GM23338 (cell line): Measurements from ENCODE around the gene SPG7.

Source experiments
- CTCF ChIP-seq, 2 experiments: fragments of 200-600 bp in 1 of 2; sonication (generic) in 1 of 2; conservative IDR thresholded peaks; 2 replicates each; pipeline versions ENCODE4 v1.5.1 to v1.6.1; 2016 to 2017; ENCODE audit warnings: antibody characterized with exemption in 2 of 2, low read depth in 2 of 2, mild to moderate bottlenecking in 2 of 2, moderate library complexity in 1 of 2
- EZH2 ChIP-seq: fragments of 200-600 bp; sonication (generic); IDR thresholded peaks from one replicate; pipeline ENCODE4 v1.8.0; 2017; ENCODE audit warnings: antibody characterized with exemption, mild to moderate bottlenecking, low read depth; ENCODE audit not compliant: unreplicated experiment
- POLR2AphosphoS5 ChIP-seq: IDR thresholded peaks from 2 replicates; pipeline ENCODE4 v1.6.1; 2016; ENCODE audit warnings: antibody characterized with exemption, low read depth
- TF ChIP-seq, protein P1 (sequence below): IDR thresholded peaks from one replicate; pipeline ENCODE4 v1.6.1; 2018; ENCODE audit warnings: antibody characterized with exemption; ENCODE audit not compliant: unreplicated experiment

DNA sequence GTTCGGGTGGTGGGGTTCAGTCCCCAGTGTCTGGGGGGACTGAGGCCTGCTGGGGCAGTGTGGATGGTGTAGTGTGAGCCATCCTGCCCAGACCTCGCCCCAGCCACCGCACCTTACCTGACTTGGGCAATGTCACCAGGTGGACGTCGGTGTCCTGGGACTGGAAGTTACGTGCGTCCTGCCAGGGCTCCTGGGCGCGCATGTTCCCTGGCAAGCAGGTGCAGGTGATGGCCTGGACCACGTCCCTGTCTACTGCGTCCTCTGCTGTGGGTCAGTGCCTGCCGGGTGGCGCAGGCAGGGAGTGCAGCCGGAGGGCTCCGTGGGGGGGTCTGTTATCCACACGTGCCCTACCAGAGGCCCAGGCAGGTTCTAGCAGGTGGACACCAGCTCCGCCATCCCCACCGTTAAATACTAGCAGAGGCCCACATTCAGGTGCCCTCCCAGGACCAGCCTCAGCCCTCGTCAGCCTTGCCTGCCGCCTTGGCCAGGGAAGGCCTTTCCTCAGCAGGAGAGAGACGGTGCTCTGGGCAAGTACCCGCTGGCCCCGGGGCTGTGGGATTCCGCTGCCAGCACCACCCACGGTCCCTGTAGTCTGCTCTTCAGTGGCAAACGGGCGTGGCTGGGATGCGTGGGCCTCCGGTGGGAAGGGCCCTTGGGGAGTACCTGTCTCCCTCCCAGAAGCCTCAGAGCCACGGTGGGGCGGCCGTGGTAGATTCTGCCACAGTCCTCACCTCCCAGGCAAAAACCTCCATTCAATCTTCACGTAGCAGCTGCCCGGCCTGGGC lies 97.2 kb downstream of the SPG7 start:
- TF ChIP-seq CTCF (conservative IDR thresholded peaks at IDR 0.05; ENCODE audit: low read depth in 2 of 2): no peak
- TF ChIP-seq EZH2: no peak
- no peak for TF ChIP-seq POLR2AphosphoS5
- TF ChIP-seq, protein P1, sequence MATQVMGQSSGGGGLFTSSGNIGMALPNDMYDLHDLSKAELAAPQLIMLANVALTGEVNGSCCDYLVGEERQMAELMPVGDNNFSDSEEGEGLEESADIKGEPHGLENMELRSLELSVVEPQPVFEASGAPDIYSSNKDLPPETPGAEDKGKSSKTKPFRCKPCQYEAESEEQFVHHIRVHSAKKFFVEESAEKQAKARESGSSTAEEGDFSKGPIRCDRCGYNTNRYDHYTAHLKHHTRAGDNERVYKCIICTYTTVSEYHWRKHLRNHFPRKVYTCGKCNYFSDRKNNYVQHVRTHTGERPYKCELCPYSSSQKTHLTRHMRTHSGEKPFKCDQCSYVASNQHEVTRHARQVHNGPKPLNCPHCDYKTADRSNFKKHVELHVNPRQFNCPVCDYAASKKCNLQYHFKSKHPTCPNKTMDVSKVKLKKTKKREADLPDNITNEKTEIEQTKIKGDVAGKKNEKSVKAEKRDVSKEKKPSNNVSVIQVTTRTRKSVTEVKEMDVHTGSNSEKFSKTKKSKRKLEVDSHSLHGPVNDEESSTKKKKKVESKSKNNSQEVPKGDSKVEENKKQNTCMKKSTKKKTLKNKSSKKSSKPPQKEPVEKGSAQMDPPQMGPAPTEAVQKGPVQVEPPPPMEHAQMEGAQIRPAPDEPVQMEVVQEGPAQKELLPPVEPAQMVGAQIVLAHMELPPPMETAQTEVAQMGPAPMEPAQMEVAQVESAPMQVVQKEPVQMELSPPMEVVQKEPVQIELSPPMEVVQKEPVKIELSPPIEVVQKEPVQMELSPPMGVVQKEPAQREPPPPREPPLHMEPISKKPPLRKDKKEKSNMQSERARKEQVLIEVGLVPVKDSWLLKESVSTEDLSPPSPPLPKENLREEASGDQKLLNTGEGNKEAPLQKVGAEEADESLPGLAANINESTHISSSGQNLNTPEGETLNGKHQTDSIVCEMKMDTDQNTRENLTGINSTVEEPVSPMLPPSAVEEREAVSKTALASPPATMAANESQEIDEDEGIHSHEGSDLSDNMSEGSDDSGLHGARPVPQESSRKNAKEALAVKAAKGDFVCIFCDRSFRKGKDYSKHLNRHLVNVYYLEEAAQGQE: no peak
